ENCODE results near the gene PAFAH1B2.

GRCh38 chr11:117214404-117215110, 70.5 kb downstream of the PAFAH1B2 start:
- TF ChIP-seq, protein P1, sequence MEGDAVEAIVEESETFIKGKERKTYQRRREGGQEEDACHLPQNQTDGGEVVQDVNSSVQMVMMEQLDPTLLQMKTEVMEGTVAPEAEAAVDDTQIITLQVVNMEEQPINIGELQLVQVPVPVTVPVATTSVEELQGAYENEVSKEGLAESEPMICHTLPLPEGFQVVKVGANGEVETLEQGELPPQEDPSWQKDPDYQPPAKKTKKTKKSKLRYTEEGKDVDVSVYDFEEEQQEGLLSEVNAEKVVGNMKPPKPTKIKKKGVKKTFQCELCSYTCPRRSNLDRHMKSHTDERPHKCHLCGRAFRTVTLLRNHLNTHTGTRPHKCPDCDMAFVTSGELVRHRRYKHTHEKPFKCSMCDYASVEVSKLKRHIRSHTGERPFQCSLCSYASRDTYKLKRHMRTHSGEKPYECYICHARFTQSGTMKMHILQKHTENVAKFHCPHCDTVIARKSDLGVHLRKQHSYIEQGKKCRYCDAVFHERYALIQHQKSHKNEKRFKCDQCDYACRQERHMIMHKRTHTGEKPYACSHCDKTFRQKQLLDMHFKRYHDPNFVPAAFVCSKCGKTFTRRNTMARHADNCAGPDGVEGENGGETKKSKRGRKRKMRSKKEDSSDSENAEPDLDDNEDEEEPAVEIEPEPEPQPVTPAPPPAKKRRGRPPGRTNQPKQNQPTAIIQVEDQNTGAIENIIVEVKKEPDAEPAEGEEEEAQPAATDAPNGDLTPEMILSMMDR (IDR thresholded peaks at IDR 0.05) = no peak
- TF ChIP-seq POLR2A (IDR thresholded peaks at IDR 0.05) (no peak), POLR2AphosphoS5 (IDR thresholded peaks at IDR 0.05) (no peak)

All from breast epithelium (tissue), 3 donors.